GM19467 (cell line): ENCODE results near the gene EQTN.

Source experiments
- ATAC-seq: cut with Tn5 transposase; IDR thresholded peaks from one replicate; pipeline ENCODE4 v1.9.1; 2021; ENCODE audit warnings: mild to moderate bottlenecking, moderate library complexity; ENCODE audit not compliant: unreplicated experiment

Gene EQTN

DNA sequence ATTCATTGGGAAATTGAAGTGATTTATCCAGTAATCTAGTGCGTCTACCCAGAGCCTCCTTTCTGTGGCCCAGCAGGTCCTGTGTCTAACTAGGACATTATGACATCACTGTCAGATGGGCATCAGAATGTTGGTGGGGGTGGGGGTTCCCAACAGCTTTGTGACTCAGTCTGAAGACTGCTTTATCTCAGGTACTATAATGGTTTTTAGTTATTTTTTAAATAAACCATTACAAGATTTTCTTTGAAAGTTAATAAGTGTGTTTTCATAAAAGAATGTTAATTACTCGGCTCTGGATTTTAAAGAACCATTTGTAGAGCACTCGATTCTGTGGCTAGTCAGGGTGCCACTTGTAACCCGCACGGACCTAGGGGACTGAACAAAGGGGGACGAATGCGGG, at the start of gene EQTN:
Gene EQTN, minus strand, starts transcription at position 101 of the 400 bp plus-strand sequence. Its CDS starts 95 bp downstream, at position 6.
- no peak for ATAC-seq

GRCh38 chr9:27344776-27345175, 47.8 kb upstream of the EQTN start:
- no peak for ATAC-seq

DNA sequence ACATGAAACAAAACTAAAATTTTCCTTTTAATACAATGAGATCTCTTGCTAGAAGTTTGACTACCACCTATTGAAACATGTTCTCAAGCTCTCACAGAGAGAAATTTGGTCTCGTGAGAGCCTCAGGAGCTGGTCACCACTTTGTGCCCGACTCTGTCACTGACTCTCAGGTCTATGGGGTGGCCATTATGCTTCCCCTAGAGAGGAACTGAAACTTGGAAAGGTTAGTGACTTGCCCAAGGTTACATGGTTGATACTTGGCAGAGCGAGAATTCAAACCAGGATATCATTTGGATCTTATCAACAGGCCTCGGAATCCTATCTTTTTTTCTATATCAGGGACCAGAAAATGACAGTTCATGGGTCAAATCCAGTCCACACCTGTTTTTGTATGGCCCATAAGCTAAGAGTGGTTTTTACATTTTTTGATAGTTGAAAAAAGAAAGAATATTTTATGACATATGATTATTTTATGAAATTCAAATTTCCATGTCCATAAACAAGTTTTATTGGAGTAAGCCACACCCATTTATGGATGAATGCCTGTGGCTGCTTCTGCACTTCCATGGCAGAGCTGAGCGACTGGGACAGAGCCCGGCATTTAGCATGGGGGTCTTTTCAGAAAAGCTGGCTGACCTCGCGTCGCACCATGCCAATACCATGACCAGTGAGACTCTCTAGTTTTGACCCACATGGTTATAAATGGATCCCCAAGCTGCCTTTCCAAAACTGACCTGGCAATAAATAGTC, 44.8 kb upstream of the EQTN start:
- ATAC-seq = no peak

DNA sequence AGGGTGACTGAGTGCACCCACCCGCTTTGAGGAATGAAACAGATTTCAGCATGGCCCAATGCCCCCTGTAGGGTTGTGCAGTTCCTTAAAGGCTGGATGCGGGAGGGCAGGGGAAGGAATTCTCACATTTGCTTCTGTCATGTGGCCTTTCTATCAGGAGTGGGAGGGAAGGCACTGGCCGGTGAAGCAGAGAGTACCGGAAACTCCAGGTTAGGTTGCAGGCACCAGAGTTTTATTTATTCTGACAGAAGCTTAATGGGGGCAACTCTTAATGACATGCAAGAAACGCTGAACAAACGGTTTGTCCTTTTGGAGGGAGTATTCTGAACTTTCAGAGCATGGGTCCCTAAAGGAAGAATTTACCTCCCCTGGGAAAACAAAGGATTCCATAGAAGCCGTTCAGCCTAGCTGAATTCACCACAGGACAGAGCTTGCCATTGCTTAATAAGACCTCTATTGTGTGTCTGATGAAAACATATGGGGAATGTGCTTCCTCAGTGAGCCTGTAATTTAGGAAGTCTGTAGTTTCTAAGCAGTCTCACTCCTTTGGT, 44.1 kb upstream of the EQTN start:
- no peak for ATAC-seq

GRCh38 chr9:27340285-27340674, 43.3 kb upstream of the EQTN start:
- no peak for ATAC-seq

DNA sequence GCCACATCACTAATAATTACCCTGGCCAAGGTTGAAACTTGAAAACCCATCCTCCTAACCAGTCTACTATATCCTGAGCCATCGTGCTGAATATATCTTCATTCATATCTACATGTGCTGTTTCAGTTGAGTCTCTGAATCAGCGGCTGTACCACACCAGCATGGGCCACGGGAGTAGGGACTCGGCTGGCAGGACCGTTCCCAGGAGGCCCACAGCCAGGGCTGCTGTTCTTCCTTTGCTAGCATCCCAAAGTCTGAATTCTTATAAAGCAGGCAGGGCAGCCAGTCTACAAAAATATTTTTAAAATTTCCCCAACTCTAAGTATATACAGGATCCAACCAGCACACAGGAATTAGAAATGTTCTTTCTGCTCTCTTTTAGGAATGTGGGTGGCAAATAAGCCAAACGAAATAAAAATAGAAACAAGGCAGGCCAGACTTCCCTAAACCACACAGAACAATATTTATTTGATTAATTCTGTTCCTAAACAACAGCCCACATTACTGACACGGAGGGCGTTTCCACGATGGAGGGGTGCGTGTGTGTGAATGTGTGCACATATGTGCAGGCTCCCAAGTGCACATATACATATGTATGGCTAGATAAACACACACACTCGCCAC, 42.8 kb upstream of the EQTN start:
- ATAC-seq = no peak

- no peak for ATAC-seq
Measured at GRCh38 chr9:27338527-27338903, 41.6 kb upstream of the EQTN start.

- ATAC-seq = no peak
Measured at GRCh38 chr9:27337833-27338526, 41.0 kb upstream of the EQTN start.

DNA sequence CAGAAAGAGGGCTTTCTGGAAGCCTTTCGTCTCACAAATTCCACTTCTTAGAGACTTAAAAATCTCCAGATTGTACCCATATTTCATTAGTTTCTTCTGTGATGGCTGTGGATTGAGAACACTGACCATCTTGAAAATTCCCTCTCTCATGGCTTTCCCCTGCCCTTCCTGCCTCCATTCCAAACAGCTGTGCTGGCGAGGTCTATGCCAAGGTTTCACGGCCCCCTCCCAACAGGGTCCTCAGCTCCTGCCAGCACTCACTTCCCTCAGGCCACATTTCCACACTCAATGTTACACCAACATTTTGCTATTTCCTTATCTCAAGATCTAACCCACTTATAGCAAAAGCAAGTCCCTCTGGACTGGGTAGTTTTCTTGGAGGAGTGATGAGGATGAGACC, 40.3 kb upstream of the EQTN start:
- no peak for ATAC-seq

GRCh38 chr9:27336829-27337228, 39.9 kb upstream of the EQTN start:
- no peak for ATAC-seq

DNA sequence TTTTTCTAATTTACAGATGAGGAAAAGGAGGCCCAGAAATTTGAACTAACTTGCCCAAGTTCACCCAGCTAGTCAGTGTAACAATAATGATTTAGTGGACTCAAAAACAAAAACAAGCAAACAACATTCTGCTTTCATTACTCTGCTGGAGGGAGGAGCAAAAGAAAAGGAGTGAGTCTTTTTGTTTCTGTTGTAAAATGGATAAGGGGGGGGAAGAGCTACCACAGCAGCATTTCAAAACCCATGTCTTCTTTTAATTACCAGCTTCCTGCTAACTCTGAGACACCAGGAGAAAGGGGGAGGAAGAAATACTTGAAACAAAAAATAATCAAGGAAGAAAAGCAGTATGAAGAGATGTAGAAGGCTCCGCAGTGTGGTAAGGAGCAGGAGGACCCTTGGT, 39.2 kb upstream of the EQTN start:
- ATAC-seq = no peak

GRCh38 chr9:27335075-27335474, 38.1 kb upstream of the EQTN start:
- ATAC-seq = no peak

DNA sequence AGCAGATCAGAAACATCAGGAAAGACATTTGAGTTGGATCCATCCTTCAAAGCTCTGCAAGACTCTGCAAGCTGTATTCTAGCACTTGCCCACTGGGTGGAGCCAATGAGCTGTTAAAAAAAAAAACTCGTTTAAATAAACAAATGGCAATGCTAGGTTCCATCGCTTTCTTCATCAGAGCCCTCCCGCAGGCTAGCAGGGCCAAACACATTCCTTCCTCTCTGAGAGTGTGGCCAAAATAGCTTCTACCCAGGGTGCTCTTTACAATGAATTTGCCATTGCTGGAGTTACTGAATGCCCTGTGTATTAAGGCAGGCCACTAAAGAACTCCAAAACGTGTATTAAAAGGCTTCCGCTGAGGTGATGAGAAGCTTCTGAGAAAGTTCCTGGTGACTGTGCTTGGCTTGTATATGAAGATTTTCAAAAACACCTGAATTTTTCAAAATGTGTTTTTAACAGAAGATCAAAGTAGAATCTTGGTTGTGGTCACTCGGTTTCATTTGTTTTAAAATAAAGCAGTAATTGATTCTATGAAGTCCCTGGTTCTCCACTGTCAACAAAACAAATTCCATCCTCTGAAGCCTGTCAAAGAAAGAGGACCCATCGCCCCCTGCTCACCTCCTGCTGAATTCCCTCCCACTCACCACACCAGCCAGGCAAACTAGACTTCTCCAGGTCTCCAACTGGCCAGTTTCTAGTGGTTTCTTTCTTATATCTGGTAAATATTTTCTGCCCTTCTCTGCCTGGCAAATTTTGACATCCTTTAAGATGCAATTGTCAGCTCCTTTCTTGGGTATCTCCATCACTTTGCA, 36.5 kb upstream of the EQTN start:
- peak; percentile 75 for ATAC-seq

- ATAC-seq = no peak
Measured at GRCh38 chr9:27331393-27331792, 34.4 kb upstream of the EQTN start.

GRCh38 chr9:27329291-27329690, 32.3 kb upstream of the EQTN start:
- no peak for ATAC-seq

DNA sequence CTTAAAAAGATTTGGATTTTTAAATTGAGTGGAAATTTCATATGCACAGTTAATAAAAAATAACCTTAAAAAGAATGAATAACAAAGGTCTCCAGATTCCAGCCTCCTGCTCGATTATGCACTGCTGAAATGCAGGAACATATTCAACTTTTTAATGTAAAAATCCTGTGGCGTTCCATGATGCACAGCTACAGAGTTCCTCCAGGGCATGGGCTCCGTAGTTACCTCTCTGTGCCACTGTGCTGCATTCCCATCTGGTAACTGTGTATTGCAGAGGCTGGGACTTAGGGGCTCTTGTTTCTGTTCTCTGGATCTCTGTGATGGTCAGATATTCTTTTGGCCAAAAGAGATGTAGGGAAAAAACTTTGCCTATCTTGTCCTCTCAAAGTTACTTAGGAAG, 31.5 kb upstream of the EQTN start:
- no peak for ATAC-seq

DNA sequence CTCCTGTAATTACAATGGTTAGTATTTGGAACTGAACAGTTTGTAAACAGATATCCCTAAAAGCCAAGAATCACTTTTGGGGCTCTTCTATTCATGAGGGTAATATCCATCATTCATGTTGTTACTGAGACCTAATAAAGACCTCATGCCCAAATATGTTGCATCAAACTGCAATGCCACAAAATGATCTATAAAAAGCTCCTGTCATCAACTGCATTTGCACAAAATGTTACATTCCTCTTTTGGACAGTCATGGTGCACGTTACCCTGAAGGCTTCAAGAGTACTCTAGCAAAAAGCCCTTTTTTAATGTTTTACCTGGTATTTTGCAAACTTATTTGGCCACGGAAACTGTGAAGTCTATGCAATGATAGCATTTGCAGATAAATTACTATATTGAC, 14.2 kb upstream of the EQTN start:
- ATAC-seq = no peak

GRCh38 chr9:27310582-27310981, 13.6 kb upstream of the EQTN start:
- no peak for ATAC-seq

DNA sequence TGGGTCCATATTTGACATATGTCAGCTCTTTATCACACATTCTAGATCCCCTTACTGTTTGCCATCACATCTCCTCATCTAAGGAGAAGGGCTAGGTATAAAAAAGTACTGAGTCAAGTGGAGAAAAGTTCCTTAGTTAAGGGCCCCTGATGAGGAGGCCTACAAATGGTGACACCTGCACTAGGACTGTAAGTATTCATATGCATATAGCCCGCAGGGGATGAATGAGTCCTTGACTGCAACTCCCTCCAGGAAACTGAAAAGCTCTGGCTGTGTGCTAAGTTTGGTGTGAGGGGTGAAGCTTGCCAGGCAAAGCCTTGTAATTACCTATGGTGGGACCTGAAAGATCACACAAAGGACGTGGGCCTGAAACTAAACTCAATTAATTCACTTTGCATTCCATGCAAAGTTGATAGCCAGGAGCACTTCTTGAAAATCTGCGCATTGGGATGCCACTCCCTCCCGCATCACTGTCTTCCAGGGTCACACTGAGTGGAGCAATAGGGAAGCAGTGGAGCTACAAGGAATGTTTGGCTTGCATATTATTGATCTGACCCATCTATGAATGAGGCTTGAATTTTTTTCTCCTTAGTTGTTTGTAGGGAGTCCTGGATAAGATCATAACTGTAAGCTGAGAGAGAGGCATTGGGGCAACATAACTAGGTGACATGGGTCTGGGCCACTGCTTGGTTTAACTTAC, 11.9 kb upstream of the EQTN start:
- ATAC-seq = no peak

DNA sequence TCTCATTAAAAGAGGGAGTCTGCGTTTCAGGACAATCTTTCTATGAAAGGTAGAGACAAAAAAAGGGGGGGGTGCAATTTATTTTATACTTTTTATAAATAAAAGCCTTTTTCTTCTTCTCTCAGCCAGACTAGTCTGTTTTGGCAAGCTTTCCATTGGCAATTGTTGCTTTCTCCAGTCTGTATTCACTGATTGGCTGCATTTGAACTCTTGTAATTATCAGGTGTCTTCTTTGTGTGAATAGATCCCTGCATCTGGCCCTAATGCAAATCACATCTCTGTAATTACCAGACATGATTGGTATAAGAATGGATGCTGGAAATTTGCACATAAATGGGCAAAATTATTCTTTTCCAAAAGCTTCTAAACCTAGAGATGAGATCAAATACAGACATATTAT, 7.6 kb upstream of the EQTN start:
- ATAC-seq = no peak
